Measurements from ENCODE around the gene ST6GAL1.

DNA sequence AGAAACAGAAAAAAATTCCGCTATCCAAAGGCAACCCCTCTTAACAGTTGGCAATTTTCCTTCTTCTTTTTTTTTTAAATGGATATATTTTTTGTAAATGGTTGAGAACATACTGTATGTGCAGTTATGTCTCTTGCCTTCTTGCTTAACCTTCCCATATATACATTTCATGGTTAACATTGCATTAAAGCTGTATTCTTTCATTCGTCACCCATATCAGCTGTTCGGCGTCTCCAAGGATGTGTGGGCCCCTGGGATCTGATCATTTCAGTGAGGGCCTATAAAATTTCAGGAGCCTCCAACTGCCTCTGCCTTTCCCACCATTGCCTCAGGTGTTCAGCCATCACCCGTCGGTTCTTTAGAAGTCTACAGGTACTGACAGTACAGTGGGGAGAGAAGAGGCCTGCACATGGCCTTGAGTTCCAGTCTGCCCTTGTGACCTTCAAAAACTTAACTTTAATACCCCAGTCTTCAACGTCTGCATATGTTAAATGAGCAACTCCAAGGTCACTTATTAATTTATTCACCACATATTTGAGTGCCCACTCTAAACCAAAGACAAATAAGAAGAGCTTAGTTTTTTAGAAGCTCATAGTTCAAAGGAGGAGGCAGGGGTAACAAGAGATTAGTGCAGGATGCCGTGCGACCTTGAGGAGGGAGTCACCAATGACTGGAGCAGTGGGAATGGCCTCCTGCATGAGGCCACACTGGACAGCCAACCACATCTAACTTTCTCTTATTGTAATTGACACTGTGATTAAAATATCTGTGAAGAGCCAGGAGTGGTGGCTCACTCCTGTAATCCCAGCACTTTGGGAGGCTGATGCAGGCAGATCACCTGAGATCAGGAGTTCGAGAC lies 6.9 kb downstream of the ST6GAL1 start:
- no peak for TF ChIP-seq POLR2A (IDR thresholded peaks at IDR 0.05)
- TF ChIP-seq, protein P1, sequence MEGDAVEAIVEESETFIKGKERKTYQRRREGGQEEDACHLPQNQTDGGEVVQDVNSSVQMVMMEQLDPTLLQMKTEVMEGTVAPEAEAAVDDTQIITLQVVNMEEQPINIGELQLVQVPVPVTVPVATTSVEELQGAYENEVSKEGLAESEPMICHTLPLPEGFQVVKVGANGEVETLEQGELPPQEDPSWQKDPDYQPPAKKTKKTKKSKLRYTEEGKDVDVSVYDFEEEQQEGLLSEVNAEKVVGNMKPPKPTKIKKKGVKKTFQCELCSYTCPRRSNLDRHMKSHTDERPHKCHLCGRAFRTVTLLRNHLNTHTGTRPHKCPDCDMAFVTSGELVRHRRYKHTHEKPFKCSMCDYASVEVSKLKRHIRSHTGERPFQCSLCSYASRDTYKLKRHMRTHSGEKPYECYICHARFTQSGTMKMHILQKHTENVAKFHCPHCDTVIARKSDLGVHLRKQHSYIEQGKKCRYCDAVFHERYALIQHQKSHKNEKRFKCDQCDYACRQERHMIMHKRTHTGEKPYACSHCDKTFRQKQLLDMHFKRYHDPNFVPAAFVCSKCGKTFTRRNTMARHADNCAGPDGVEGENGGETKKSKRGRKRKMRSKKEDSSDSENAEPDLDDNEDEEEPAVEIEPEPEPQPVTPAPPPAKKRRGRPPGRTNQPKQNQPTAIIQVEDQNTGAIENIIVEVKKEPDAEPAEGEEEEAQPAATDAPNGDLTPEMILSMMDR (IDR thresholded peaks at IDR 0.05 in 4 of 5, conservative IDR thresholded peaks at IDR 0.05 in 1 of 5) = no peak

All from gastrocnemius medialis (tissue), 4 donors.